Stimulated activated CD4-positive, alpha-beta T cell treated with anti-CD3 and anti-CD28 coated beads, Interleukin-4, amount 100 ng/mL, for 48 hours (primary cell): Measurements from ENCODE around the gene TAS2R14.

ENCODE experiments used
- DNase-seq, 2 donors: peaks; one replicate each; pipeline ENCODE4 v3.0.0-alpha.2; 2020; ENCODE audit warnings: low read depth in 2 of 2

Gene TAS2R14

GRCh38 chr12:10939163-10939562 lies at the start of gene TAS2R14:
Gene TAS2R14 (minus strand): TSS chr12:10939263. CDS start chr12:10939207, 56 bp downstream.
- DNase-seq = no peak

GRCh38 chr12:10986812-10987211 lies 47.7 kb upstream of the TAS2R14 start, which contains the start of gene TAS2R50:
Gene TAS2R50 (minus strand): TSS chr12:10986912. CDS start chr12:10986860, 52 bp downstream.
- DNase-seq = no peak

GRCh38 chr12:10982244-10982643 lies 43.2 kb upstream of the TAS2R14 start:
- no peak for DNase-seq

- DNase-seq = no peak
Observed at GRCh38 chr12:10974965-10975364, 35.9 kb upstream of the TAS2R14 start.

- DNase-seq = no peak
Observed at GRCh38 chr12:10968765-10969456, 29.8 kb upstream of the TAS2R14 start.

GRCh38 chr12:10967409-10967808 lies 28.3 kb upstream of the TAS2R14 start:
- no peak for DNase-seq

GRCh38 chr12:10966314-10966713 lies 27.3 kb upstream of the TAS2R14 start:
- no peak for DNase-seq

- DNase-seq = no peak
Observed at GRCh38 chr12:10965476-10965875, 26.4 kb upstream of the TAS2R14 start.

GRCh38 chr12:10960211-10960610 lies 21.1 kb upstream of the TAS2R14 start:
- DNase-seq = no peak

GRCh38 chr12:10959804-10960203 lies 20.7 kb upstream of the TAS2R14 start:
- DNase-seq = no peak

GRCh38 chr12:10957741-10958140 lies 18.7 kb upstream of the TAS2R14 start:
- no peak for DNase-seq

- DNase-seq = no peak
Observed at GRCh38 chr12:10956085-10956484, 17.0 kb upstream of the TAS2R14 start.

- no peak for DNase-seq
Observed at GRCh38 chr12:10952645-10953044, 13.6 kb upstream of the TAS2R14 start.

GRCh38 chr12:10943167-10943566 lies 4.1 kb upstream of the TAS2R14 start:
- DNase-seq = no peak

GRCh38 chr12:10941916-10942607 lies 3.0 kb upstream of the TAS2R14 start:
- no peak for DNase-seq

GRCh38 chr12:10941369-10941768 lies 2.3 kb upstream of the TAS2R14 start:
- DNase-seq = no peak

- DNase-seq = no peak
Observed at GRCh38 chr12:10940389-10940788, 1.3 kb upstream of the TAS2R14 start.

- no peak for DNase-seq
Observed at GRCh38 chr12:10936506-10936905, 2.6 kb downstream of the TAS2R14 start.

GRCh38 chr12:10928746-10929286 lies 10.2 kb downstream of the TAS2R14 start, which contains the start of gene PRH2:
Gene PRH2 (plus strand): TSS chr12:10929236. CDS start chr12:10929274, 38 bp downstream.
- DNase-seq = no peak

- DNase-seq = no peak
Observed at GRCh38 chr12:10926269-10926668, 12.8 kb downstream of the TAS2R14 start.

- no peak for DNase-seq
Observed at GRCh38 chr12:10919809-10920208, 19.3 kb downstream of the TAS2R14 start.

GRCh38 chr12:10910380-10910779 lies 28.7 kb downstream of the TAS2R14 start:
- DNase-seq = no peak

- no peak for DNase-seq
Observed at GRCh38 chr12:10909462-10909861, 29.6 kb downstream of the TAS2R14 start, which contains the start of gene TAS2R13. Gene TAS2R13 (minus strand): TSS chr12:10909562. CDS start chr12:10909298, 264 bp downstream.
